ENCODE data around the gene RHOJ. TPM values are rescaled to one million over a fixed set of nuclear protein-coding genes. Genes with fewer than 3 reads are reported as not detected.

The RHOJ gene
- total RNA-seq, 1 experiment from 2014 or later: 30.2 TPM

DNA sequence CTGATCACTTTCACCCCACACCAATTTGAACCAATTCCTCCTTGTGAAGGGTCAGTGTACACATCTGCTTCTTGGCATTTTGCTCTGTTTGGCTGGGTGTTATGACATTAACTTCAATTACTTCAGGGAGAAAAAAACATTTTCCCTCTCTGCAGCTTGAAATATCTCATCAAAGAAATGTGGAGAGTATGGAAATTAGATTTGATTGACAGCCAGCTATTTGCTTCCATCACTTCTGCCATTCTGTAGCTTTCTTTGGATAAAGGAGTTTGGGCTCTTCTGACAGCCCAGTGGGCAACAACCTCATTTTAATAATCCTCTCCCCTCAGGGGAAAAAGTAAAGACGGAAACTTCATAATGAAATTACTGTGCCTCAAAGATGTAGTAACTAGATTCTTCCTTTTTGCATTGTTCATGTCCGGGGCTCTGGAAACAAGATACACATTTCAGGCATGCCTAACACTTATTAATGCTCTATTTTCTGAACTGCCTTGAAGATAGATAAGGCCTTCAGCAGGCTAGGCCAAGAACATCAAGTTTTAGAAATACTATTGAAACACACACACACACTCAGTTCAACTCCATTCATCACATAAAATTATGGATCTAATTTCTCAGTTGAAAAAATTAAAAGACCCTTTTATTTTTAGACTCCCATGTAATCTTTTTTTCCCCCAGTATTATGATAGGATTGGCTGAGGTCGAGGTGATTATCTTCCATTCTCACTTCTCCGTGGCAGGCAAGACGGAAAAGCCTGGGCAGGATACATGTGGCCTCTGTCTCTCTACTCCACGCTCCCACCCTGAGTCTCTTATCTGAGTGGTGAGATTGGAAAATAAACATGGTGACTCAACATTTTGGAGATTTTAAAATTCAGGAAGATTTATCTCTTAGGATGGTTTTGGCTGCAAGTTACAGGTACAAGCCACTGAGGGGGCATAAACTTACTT is 124.8 kb downstream of the RHOJ start:
- Histone ChIP-seq H3K4me1 (ENCODE audit: insufficient read depth, low read length, poor library complexity, severe bottlenecking) (peaks cover 28% of the 10 kb centered on the region), H3K27me3 (replicated peaks; ENCODE audit: insufficient read depth, low read depth, low read length, poor library complexity) (no peaks in the 10 kb centered on the region), H3K27ac (ENCODE audit: low read depth, low read length, poor library complexity, severe bottlenecking) (peak overlapping the region; percentile 69), H3K4me3 (ENCODE audit: low read depth, low read length, poor library complexity, severe bottlenecking) (no peak overlapping the region), H3K36me3 (ENCODE audit: insufficient read depth, low read length, poor library complexity, severe bottlenecking) (no peaks in the 10 kb centered on the region), H3K9me3 (ENCODE audit: low read depth, low read length, poor library complexity, severe bottlenecking) (no peaks in the 10 kb centered on the region)
- DNase-seq (ENCODE audit: low spot score): peak; percentile 94
- CTCF ChIA-PET: interaction anchor here (0.9 kb wide), 1 partner anchor 20 kb away, joined by 3 read pairs; no protein-coding TSS in a partner anchor
- POLR2A ChIA-PET (ENCODE audit: low non-redundant PET): interaction anchor here (0.5 kb wide), 1 partner anchor 511 kb away, joined by 4 read pairs; no protein-coding TSS in a partner anchor
- no TSS peak for BruUV-seq (replicated peaks)
- TF ChIP-seq, protein P1, sequence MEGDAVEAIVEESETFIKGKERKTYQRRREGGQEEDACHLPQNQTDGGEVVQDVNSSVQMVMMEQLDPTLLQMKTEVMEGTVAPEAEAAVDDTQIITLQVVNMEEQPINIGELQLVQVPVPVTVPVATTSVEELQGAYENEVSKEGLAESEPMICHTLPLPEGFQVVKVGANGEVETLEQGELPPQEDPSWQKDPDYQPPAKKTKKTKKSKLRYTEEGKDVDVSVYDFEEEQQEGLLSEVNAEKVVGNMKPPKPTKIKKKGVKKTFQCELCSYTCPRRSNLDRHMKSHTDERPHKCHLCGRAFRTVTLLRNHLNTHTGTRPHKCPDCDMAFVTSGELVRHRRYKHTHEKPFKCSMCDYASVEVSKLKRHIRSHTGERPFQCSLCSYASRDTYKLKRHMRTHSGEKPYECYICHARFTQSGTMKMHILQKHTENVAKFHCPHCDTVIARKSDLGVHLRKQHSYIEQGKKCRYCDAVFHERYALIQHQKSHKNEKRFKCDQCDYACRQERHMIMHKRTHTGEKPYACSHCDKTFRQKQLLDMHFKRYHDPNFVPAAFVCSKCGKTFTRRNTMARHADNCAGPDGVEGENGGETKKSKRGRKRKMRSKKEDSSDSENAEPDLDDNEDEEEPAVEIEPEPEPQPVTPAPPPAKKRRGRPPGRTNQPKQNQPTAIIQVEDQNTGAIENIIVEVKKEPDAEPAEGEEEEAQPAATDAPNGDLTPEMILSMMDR (conservative IDR thresholded peaks at IDR 0.05; ENCODE audit: low read depth, low read length): no peak
- TF ChIP-seq EZH2 (IDR thresholded peaks at IDR 0.05; ENCODE audit: borderline replicate concordance, low read depth, low read length, poor library complexity, severe bottlenecking): no peak
- intact Hi-C loops (cut with micrococcal nuclease; ENCODE audit: unreplicated experiment): no loop called here

DNA sequence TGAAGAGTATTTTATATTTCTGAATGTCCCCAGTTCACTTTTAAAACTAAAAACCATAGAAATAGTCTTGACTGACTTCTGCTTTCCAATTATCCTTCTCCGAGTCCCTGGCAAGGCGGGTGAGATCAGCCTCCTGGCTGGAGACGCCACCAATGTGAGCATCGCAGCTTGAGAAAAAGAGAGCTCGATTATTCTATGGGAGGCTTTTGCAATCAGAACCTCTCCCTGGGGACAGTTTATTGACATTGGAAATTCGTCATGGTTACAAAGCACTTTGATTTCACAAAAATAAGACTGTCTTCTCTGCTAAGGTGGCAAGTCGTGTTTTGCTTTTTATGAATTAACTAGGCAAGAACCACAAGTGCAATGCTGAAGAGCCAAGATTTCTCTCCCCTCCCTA is 138.1 kb downstream of the RHOJ start:
- Histone ChIP-seq H3K27ac (ENCODE audit: low read depth, low read length, poor library complexity, severe bottlenecking) (no peak overlapping the region), H3K4me1 (ENCODE audit: insufficient read depth, low read length, poor library complexity, severe bottlenecking) (peaks cover 24% of the 10 kb centered on the region), H3K27me3 (replicated peaks; ENCODE audit: insufficient read depth, low read depth, low read length, poor library complexity) (no peaks in the 10 kb centered on the region), H3K4me3 (ENCODE audit: low read depth, low read length, poor library complexity, severe bottlenecking) (no peak overlapping the region), H3K36me3 (ENCODE audit: insufficient read depth, low read length, poor library complexity, severe bottlenecking) (no peaks in the 10 kb centered on the region), H3K9me3 (ENCODE audit: low read depth, low read length, poor library complexity, severe bottlenecking) (no peaks in the 10 kb centered on the region)
- TF ChIP-seq EZH2 (IDR thresholded peaks at IDR 0.05; ENCODE audit: borderline replicate concordance, low read depth, low read length, poor library complexity, severe bottlenecking): no peak
- TF ChIP-seq, protein P1 (conservative IDR thresholded peaks at IDR 0.05; ENCODE audit: low read depth, low read length): no peak
- intact Hi-C loops (cut with micrococcal nuclease; ENCODE audit: unreplicated experiment): no loop called here
- ChIA-PET CTCF (no interaction called here), POLR2A (ENCODE audit: low non-redundant PET) (no interaction called here)
- BruUV-seq (replicated peaks): no TSS peak
- peak; percentile 69 for DNase-seq (ENCODE audit: low spot score)

Other genes starting within 250 kb of the RHOJ start
- 27.9 and 31.8 TPM in 2 replicates for gene KCNH5, start 159.0 kb upstream of the RHOJ start, total RNA-seq (2021)
- not detected in 2 replicates for gene GPHB5, start 114.5 kb downstream of the RHOJ start, total RNA-seq (2021)